WI38 (cell line): Measurements from ENCODE around the gene DYNC1H1.

Source experiments
- H3K4me3 ChIP-seq: 2 replicates; pipeline ENCODE4 v1.5.1; 2011; ENCODE audit warnings: low read depth, mild to moderate bottlenecking, control low read depth, low read length
- TF ChIP-seq, protein P1 (sequence below): IDR thresholded peaks from 2 replicates; pipeline ENCODE4 v1.5.1; 2012; ENCODE audit warnings: low read depth, mild to moderate bottlenecking, control low read depth, low read length

DYNC1H1 gene

DNA sequence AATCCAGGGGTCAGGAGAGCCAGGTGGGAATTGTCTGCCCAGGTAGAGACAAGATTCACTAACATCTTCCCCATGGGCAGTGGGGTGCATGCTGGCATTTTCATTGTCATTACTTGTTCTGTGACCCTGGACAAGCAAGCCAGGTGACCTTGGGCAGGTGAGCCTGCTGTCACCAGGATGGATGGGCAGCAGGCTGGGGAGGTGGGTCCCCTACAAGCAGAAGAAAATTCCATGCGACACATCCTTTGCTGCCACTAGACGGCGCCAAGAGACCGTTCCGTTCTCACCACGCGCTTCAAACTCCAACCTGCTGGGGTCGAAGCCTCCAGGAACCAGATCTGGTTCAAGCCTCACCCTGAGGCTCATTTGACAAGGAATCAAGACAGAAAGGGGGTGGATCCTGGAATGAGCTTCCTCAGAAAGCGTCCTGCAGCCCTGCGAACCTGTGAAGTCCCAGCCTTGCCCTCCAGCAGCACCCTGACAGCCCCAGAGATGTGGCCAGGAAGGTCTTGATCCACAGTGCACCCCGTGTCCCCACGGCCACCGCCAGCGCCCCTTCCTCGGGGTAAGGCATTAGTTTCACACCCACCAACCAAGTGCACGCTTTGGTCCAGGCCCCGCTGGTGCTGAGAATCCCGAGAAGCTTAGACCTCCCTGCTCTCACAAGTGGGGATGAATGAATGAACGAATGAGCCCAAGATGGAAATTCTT, 3.2 kb upstream of the DYNC1H1 start:
- TF ChIP-seq, protein P1, sequence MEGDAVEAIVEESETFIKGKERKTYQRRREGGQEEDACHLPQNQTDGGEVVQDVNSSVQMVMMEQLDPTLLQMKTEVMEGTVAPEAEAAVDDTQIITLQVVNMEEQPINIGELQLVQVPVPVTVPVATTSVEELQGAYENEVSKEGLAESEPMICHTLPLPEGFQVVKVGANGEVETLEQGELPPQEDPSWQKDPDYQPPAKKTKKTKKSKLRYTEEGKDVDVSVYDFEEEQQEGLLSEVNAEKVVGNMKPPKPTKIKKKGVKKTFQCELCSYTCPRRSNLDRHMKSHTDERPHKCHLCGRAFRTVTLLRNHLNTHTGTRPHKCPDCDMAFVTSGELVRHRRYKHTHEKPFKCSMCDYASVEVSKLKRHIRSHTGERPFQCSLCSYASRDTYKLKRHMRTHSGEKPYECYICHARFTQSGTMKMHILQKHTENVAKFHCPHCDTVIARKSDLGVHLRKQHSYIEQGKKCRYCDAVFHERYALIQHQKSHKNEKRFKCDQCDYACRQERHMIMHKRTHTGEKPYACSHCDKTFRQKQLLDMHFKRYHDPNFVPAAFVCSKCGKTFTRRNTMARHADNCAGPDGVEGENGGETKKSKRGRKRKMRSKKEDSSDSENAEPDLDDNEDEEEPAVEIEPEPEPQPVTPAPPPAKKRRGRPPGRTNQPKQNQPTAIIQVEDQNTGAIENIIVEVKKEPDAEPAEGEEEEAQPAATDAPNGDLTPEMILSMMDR: peak; percentile 85
- H3K4me3 ChIP-seq: no peak overlapping the region

DNA sequence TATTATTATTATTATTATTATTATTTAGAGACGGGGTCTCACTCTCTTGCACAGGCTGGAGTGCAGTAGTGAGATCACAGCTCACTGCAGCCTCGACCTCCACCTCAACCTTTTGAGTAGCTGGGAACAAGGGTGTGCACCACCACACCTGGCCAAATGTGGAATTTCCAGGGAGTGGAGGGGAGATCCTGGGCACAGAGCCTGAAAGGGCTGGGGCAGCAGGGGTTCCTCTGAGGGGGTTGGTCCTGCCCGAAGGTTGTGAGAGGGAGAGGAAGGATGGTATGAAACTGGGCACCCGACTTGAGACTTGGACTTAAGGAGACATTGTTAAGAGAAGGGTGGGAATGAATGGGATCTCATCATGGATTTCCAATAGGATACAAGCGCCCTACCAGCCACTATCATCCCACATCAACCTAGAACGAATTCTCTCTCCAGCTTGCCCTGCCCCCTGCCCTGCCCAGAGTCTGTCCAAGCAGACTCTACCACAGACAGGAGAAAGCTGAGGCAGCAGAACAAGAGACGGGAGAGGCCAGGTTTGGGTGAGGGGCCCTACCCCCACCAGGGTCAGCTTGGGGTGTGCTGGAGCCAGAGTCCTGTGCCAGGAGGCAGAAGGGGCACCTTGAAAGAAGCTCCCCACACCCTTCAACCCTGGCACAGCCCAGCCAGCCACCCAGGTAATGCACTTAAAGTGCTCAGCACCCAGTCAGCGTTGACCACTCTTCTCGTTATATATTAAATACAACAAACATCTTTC, 2.4 kb upstream of the DYNC1H1 start:
- no peak overlapping the region for H3K4me3 ChIP-seq
- TF ChIP-seq, protein P1: no peak

DNA sequence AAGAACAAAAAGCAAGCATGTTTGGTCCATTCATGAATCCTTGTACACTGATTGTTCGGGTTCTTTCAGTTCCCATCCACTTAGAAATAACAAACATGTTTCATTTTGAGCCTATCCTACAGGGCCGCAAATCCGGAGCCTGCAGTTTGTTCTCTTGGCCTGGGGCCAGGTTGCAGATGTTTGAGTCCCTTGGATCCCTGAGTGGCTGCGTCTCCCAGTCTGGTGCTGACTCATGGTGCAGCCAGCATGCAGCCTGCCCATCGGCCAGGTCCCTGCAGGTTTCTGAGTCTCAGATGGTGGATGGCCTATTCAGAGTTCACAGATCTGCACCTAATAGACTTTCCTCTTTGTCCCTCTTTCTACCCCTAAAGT, 1.9 kb upstream of the DYNC1H1 start:
- no peak overlapping the region for H3K4me3 ChIP-seq
- TF ChIP-seq, protein P1: no peak

DNA sequence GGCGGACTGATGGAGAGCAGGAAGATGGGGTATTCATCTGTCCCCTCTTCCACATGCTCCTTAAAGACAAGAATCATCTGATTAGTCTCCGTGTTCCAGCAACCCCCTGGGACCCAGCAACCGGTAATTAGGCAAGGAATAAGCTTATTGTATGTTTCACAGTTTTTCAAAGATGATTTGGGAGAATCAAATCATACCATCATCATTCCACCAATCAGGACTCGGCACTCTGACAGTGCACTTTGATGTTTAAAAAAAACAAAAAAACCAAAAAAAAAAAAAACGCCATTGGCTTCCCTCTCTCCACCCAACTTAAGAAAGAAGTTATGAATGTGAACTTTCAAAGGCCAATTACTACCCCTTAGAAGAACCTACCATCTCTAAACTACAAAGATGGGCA, 1.3 kb upstream of the DYNC1H1 start:
- no peak overlapping the region for H3K4me3 ChIP-seq
- TF ChIP-seq, protein P1: no peak

DNA sequence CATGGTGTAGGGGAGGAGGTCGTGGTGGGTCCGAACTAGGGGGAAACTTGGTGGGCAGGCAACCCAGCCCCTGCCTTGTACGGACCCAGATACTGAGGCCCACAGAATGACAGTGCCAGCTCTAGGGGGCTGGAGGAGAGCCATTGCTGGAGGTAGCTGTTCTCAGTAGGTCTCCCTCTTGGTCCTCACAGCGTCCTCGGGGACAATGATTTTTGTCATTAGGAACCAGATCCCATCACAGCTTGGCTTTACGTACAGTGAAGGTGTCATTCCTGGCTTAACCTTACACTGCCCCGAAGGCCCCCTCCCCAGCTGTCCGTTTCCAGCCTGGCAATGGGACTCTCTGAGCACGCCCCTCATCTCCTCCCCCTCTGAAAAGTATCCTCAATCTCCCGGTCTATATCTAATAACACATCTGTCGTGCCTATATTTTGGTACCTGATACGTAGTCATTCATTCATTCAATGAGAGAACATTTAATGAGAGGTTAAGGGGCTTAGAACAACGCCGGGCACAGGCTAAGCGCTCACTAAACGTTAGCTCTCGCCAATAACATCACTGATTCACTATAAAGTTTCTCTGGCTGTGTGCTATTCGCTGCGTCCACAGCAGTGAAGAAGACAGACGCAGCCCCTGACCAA, 597 bp upstream of the DYNC1H1 start:
- peak overlapping the region; percentile 31 for H3K4me3 ChIP-seq
- TF ChIP-seq, protein P1: no peak

DNA sequence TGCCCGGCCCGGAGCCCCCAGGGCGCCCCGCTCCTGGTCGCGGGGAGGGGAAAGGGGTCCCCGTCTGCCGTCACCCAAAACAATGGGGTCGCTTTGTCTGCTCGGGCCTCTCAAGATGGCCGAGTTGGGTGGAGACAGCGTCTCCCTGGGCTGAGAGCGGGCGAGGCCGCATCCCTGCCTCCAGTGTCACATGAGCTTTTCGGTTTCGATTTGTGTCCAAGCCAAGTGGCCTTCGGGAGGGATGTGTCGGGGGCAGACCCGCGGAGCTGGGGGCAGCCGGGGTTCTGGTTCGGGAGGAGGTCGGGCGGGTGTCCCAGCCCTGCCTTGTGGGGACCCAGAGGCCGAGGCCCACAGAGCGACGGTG, 790 bp downstream of the DYNC1H1 start:
- peak overlapping the region; percentile 81 for H3K4me3 ChIP-seq
- TF ChIP-seq, protein P1: no peak
